Amygdala (tissue), 56 donors: ENCODE measurements around the gene NLRP6.
"Not testable (repeated sequence)": the region's sequence is repeated elsewhere in the genome, so short reads cannot be mapped to it uniquely, and the experiment has no call there.

Experiments used
- DNase-seq, 56 donors: peaks; one replicate each; lab custom pipeline; 2025; lab: John Stamatoyannopoulos, UW

The NLRP6 gene

DNA sequence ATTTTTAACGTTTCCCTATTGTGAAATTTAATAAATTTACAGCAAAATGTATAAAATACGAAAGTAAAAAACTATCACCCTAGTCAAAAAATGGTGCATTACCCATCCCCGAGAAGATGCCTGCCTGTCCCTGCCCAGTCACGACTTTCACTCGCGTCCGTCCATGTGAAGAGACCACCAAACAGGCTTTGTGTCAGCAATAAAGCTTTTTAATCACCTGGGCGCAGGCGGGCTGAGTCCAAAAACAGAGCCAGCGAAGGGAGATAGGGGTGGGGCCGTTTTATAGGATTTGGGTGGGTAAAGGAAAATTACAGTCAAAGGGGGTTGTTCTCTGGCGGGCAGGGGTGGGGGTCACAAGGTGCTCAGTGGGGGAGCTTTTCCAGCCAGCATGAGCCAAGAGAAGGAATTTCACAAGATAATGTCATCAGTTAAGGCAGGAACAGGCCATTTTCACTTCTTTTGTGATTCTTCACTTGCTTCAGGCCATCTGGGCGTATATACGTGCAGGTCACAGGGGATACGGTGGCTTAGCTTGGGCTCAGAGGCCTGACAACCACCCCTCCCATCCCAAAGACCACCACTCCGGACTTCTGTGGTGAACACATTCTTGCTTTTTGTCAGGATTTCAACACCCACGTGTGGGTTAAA, 55.5 kb downstream of the NLRP6 start:
- DNase-seq, result not testable (repeated sequence)

- no peak for DNase-seq
Measured at GRCh38 chr11:334264-334994, 56.2 kb downstream of the NLRP6 start.
